ENCODE data around the gene PPEF1.
"Not testable (repeated sequence)": the region's sequence is repeated elsewhere in the genome, so short reads cannot be mapped to it uniquely, and the experiment has no call there.

Gene PPEF1

GRCh38 chrX:18701621-18702361 is 5.7 kb upstream of the PPEF1 start:
- in situ Hi-C loops (cut with MboI; ENCODE audit: low sequenced_read_pairs) = no loop called here

- in situ Hi-C loops (cut with MboI; ENCODE audit: low sequenced_read_pairs) = no loop called here
Measured at GRCh38 chrX:18702362-18703195, 4.9 kb upstream of the PPEF1 start.

- in situ Hi-C loops (cut with MboI; ENCODE audit: low sequenced_read_pairs) = no loop called here
Measured at GRCh38 chrX:18709833-18710232, 2.4 kb downstream of the PPEF1 start.

GRCh38 chrX:18714910-18715309 is 7.5 kb downstream of the PPEF1 start:
- in situ Hi-C loops (cut with MboI; ENCODE audit: low sequenced_read_pairs) = no loop called here

- in situ Hi-C loops (cut with MboI; ENCODE audit: low sequenced_read_pairs) = no loop called here
Measured at GRCh38 chrX:18719852-18720251, 12.4 kb downstream of the PPEF1 start.

- in situ Hi-C loops (cut with MboI; ENCODE audit: low sequenced_read_pairs) = no loop called here
Measured at GRCh38 chrX:18721683-18722499, 14.4 kb downstream of the PPEF1 start.

DNA sequence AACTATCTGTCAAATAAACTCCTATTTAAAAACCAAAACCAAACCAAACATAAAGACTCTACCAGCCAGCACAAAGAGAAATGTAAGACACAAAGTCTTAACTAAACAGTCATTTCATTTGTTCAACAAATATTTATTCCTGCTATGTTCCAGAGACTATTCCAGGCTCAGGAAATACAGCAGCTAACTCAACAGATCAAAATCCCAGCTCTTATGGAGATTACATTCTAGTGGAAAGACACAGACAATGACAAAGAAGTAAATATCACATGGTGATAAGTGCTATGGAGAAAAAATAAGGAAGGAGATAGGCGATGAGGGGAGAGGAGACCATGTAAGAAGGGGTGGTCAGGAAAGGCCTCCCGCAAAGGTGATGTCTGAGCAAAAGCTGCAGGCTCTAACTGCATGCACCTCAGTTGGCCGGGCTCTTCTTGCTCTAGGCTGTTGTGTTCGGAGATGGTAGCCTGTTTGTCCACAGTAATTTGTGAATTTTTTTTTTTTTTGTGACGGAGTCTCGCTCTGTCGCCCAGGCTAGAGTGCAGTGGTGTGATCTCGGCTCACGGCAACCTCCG is 15.1 kb downstream of the PPEF1 start:
- in situ Hi-C loops (cut with MboI; ENCODE audit: low sequenced_read_pairs) = no loop called here

GRCh38 chrX:18725310-18725943 is 18.0 kb downstream of the PPEF1 start:
- in situ Hi-C loops (cut with MboI; ENCODE audit: low sequenced_read_pairs) = no loop called here

GRCh38 chrX:18733287-18733686 is 25.8 kb downstream of the PPEF1 start:
- in situ Hi-C loops (cut with MboI; ENCODE audit: low sequenced_read_pairs) = no loop called here

GRCh38 chrX:18739609-18740008 is 32.2 kb downstream of the PPEF1 start:
- in situ Hi-C loops (cut with MboI; ENCODE audit: low sequenced_read_pairs) = not testable (repeated sequence)

DNA sequence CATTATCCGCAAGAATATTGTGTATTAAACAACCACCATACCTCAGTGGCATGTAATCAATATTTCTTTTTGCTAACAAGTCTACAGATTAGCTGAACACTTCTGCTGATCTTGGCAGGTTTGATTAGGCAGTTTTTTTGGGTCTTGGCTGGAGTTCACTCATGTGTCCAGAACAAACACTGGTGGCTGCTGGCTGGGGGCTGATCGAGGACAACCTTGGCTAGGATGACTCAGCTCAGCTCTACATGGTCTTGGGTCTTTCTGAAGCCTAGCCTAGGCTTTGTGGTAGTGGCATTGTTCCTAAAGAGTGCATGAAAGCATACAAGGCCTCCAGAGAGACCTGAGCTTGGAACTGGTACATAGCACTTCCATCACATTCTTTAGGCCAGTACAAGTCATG is 41.1 kb downstream of the PPEF1 start:
- in situ Hi-C loops (cut with MboI; ENCODE audit: low sequenced_read_pairs) = no loop called here

DNA sequence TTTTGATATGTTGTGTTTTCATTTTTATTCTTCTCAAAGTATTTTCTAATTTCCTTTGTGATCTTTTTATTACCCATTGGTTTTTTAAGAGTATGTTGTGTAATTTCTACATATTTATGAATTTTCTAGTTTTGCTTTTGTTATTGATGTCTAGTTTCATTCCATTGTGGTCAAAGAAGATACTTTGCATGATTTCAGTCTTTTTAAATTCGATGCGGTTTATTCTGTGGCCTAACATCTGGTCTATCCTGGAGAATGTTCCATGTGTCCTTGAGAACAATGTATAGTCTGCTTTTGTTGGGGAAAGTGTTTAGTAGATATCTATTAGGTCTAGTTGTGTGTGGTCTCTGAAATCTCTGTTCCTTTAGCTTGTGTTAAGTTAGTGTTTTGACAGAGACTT is 46.2 kb downstream of the PPEF1 start:
- in situ Hi-C loops (cut with MboI; ENCODE audit: low sequenced_read_pairs) = no loop called here

DNA sequence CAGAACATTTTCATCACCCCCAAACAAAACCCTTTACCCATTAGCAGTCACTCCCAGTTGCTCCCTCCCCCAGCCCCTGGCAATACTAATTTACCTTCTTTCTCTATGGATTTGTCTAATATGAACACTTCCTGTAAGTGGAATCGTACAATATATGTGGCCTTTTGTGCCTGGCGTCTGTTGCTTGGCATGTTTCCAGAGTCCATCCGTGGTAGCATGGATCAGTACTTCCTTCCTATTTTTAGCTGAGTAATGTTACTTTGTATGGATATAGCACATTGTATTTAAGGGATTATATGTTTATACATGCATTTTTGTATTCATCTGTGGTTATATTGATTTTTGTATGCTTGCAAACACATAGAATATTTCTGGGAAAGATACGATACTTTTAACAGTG is 48.2 kb downstream of the PPEF1 start:
- in situ Hi-C loops (cut with MboI; ENCODE audit: low sequenced_read_pairs) = no loop called here

- in situ Hi-C loops (cut with MboI; ENCODE audit: low sequenced_read_pairs) = no loop called here
Measured at GRCh38 chrX:18757956-18758932, 50.8 kb downstream of the PPEF1 start.

DNA sequence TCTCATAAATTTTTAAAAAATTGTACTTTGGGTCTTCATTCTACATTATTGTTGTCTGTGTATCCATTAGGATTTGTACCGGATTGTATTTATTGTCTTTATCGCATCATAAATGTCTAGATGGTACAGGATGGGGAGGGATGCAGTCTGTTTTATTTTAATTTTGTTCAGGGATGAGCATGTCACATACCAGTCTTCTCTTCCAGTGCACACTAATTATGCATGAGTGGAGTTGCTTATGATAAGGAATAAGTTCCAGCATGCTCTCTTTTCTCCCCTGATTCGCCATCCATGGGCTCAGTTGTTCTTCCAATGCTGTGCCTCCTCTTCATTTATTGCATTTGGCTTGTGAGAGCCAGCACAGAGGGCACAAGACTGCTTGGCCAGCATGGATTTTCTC is 54.3 kb downstream of the PPEF1 start:
- in situ Hi-C loops (cut with MboI; ENCODE audit: low sequenced_read_pairs) = no loop called here

- in situ Hi-C loops (cut with MboI; ENCODE audit: low sequenced_read_pairs) = not testable (repeated sequence)
Measured at GRCh38 chrX:18763106-18763505, 55.7 kb downstream of the PPEF1 start.

GRCh38 chrX:18769364-18769763 is 61.9 kb downstream of the PPEF1 start:
- in situ Hi-C loops (cut with MboI; ENCODE audit: low sequenced_read_pairs) = no loop called here

- in situ Hi-C loops (cut with MboI; ENCODE audit: low sequenced_read_pairs) = no loop called here
Measured at GRCh38 chrX:18769812-18770573, 62.5 kb downstream of the PPEF1 start.

DNA sequence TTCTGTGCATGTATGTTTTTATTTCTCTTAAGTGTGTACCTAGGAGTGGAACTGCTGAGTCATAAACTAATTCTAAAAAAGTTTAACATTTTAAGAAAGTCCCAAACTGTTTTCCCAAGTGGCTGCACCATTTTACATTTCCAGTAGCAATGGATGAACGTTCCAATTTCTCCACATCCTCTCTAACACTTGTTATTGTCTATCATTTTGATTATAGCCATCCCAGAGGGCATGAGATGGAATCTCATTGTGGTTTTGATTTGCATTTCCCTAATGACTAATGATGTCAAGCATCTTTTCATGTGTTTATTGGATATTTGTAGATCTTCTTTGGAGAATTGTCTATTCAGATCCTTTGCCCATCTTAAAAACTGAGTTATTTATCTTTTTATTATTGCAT is 82.5 kb downstream of the PPEF1 start:
- in situ Hi-C loops (cut with MboI; ENCODE audit: low sequenced_read_pairs) = no loop called here
